ENCODE measurements around the gene EIF4E3. TPM values are rescaled to one million over a fixed set of nuclear protein-coding genes. Genes with fewer than 3 reads are reported as not detected.

The EIF4E3 gene
- total RNA-seq, 1 experiment from 2014 or later = not detected

DNA sequence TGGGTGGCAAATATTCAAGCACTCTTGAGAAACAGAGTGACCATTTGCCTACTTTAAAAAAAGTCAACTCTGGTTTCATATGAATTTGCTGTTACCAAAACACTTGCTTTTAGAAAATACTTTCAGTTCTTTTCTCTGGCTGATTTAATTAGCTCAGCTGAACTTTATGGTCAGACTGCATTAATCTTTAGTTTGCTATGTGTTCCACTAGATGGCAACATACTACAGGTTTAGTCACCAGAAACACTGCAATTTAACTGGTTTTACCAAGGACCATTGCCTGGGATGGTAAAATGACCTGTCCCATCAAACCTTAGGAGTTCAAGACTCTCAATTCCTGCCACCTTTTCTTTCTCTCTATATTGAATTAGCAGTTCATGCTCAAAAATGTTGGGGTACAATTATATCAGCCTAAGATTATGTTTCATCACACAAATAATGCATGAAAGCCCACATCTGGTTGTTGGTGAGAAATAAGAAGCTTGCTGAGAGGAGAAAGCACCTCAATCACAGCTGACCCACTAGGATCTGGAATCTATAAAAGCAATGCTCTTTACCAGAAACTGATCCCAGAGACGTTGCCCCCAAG, 14.2 kb downstream of the EIF4E3 start:
- ChIA-PET POLR2A (ENCODE audit: unreplicated experiment) (no interaction called here), CTCF (no interaction called here)
- no peaks in the 10 kb centered on the region for H3K4me1 ChIP-seq (replicated peaks; ENCODE audit: insufficient read depth)
- H3K27ac ChIP-seq = no peak overlapping the region
- H3K79me2 ChIP-seq (ENCODE audit: low read depth) = no peaks in the 10 kb centered on the region
- no peak overlapping the region for H3K4me3 ChIP-seq
- no peaks in the 10 kb centered on the region for H3K9me2 ChIP-seq (ENCODE audit: insufficient read depth)
- intact Hi-C loops (cut with micrococcal nuclease; ENCODE audit: unreplicated experiment) = loop anchor here (1.0 to 5.0 kb wide), 3 partner anchors 1111 to 1791 kb away; no protein-coding TSS in a partner anchor
- no TSS peak for BruUV-seq (replicated peaks)
- TF ChIP-seq, protein P1, sequence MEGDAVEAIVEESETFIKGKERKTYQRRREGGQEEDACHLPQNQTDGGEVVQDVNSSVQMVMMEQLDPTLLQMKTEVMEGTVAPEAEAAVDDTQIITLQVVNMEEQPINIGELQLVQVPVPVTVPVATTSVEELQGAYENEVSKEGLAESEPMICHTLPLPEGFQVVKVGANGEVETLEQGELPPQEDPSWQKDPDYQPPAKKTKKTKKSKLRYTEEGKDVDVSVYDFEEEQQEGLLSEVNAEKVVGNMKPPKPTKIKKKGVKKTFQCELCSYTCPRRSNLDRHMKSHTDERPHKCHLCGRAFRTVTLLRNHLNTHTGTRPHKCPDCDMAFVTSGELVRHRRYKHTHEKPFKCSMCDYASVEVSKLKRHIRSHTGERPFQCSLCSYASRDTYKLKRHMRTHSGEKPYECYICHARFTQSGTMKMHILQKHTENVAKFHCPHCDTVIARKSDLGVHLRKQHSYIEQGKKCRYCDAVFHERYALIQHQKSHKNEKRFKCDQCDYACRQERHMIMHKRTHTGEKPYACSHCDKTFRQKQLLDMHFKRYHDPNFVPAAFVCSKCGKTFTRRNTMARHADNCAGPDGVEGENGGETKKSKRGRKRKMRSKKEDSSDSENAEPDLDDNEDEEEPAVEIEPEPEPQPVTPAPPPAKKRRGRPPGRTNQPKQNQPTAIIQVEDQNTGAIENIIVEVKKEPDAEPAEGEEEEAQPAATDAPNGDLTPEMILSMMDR (conservative IDR thresholded peaks at IDR 0.05) = peak; percentile 61
- no peak for TF ChIP-seq EZH2 (IDR thresholded peaks at IDR 0.05; ENCODE audit: low read depth)
- H3K9me3 ChIP-seq (ENCODE audit: insufficient read depth, low read depth) = no peaks in the 10 kb centered on the region
- H3K27me3 ChIP-seq (ENCODE audit: insufficient read depth, low read depth) = peaks cover 28% of the 10 kb centered on the region
- no peaks in the 10 kb centered on the region for H3F3A ChIP-seq (ENCODE audit: insufficient read depth, low read depth)
- H3K4me2 ChIP-seq = no peak overlapping the region
- DNase-seq = no peak
- no peaks in the 10 kb centered on the region for H4K20me1 ChIP-seq (ENCODE audit: insufficient read depth)
- H2AFZ ChIP-seq = no peak overlapping the region
- no peaks in the 10 kb centered on the region for H3K36me3 ChIP-seq (ENCODE audit: low read depth)

DNA sequence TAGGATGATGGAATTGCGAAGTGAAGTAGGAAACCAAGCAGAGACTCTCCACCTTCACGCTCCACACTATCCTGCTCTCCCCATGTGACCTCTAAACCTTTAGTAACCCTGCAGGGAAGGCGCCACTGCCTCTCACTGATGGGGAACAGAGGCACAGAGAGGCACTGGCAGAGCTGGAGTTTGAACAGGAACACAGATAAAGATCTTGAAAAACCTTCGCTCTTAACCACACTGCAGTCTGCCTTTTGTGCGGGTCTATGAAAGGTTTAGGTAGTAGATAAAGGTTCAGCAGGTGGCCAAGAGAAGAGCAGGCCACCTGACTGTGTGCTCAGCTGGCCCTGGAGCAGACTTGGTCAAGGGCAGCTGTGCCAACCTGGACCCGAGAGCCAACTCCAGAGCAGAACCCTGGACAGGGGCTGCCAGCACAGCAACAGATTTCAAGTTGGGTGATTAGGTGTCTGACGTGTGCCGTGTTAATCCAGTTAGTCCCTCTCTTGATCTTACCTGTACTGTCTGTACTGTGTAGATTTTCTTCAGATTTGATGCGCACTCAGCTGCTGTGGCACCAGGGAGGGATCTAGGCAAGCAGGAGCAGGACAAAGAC, 15.2 kb downstream of the EIF4E3 start:
- DNase-seq = no peak
- Histone ChIP-seq H3K4me3 (no peak overlapping the region), H3K9me3 (ENCODE audit: insufficient read depth, low read depth) (no peaks in the 10 kb centered on the region), H3K27me3 (ENCODE audit: insufficient read depth, low read depth) (peaks cover 25% of the 10 kb centered on the region), H4K20me1 (ENCODE audit: insufficient read depth) (no peaks in the 10 kb centered on the region), H3K4me2 (no peak overlapping the region), H3F3A (ENCODE audit: insufficient read depth, low read depth) (no peaks in the 10 kb centered on the region), H3K79me2 (ENCODE audit: low read depth) (no peaks in the 10 kb centered on the region), H2AFZ (no peak overlapping the region), H3K27ac (no peak overlapping the region), H3K4me1 (replicated peaks; ENCODE audit: insufficient read depth) (no peaks in the 10 kb centered on the region), H3K36me3 (ENCODE audit: low read depth) (no peaks in the 10 kb centered on the region), H3K9me2 (ENCODE audit: insufficient read depth) (no peaks in the 10 kb centered on the region)
- POLR2A ChIA-PET (ENCODE audit: unreplicated experiment) = no interaction called here
- no TSS peak for BruUV-seq (replicated peaks)
- intact Hi-C loops (cut with micrococcal nuclease; ENCODE audit: unreplicated experiment) = loop anchor here (5.0 kb wide), 1 partner anchor 1112 kb away; no protein-coding TSS in a partner anchor
- CTCF ChIA-PET = no interaction called here
- no peak for TF ChIP-seq EZH2 (IDR thresholded peaks at IDR 0.05; ENCODE audit: low read depth)
- TF ChIP-seq, protein P1 (conservative IDR thresholded peaks at IDR 0.05) = no peak

DNA sequence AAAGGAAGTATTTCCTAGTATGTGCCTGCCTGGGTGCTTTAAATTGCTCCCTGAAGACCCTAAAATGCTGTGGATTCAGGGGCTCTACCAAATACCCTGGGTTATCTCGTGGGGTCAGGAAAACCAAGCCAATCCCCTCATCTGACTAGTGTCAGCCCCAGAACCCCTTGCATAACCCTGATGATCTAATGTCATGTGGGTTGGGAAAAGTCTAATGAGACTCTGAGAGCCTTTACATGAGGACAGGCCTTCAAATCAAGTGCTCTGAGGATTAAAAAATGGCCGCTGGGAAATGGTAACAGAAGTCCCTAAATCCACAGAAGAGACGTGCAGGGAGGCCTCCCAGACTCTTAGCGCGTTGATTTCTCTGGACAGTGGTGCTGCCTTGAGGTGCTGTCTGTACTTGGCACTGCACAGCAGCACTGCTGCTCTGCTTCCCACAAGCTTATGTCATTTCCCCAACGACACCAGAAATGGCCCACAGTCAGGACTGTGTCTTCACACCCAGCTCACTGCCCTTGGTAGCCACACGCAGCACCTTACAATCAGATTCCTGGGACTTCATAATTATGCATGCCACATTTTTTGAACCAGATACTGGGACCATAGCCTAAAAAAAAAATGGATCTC, 16.6 kb downstream of the EIF4E3 start:
- intact Hi-C loops (cut with micrococcal nuclease; ENCODE audit: unreplicated experiment) = no loop called here
- H3K9me3 ChIP-seq (ENCODE audit: insufficient read depth, low read depth) = no peaks in the 10 kb centered on the region
- H3K4me2 ChIP-seq = no peak overlapping the region
- ChIA-PET CTCF (interaction anchor here (0.7 kb wide), 1 partner anchor 1238 kb away, joined by 4 read pairs; no protein-coding TSS in a partner anchor), POLR2A (ENCODE audit: unreplicated experiment) (no interaction called here)
- no peaks in the 10 kb centered on the region for H3K9me2 ChIP-seq (ENCODE audit: insufficient read depth)
- no peak for TF ChIP-seq EZH2 (IDR thresholded peaks at IDR 0.05; ENCODE audit: low read depth)
- TF ChIP-seq, protein P1 (conservative IDR thresholded peaks at IDR 0.05) = no peak
- H3K4me1 ChIP-seq (replicated peaks; ENCODE audit: insufficient read depth) = no peaks in the 10 kb centered on the region
- H3K27me3 ChIP-seq (ENCODE audit: insufficient read depth, low read depth) = peaks cover 18% of the 10 kb centered on the region; the same call in 1 of the 2 replicates
- BruUV-seq (replicated peaks) = no TSS peak
- no peak overlapping the region for H3K4me3 ChIP-seq
- H2AFZ ChIP-seq = no peak overlapping the region
- H4K20me1 ChIP-seq (ENCODE audit: insufficient read depth) = no peaks in the 10 kb centered on the region
- no peaks in the 10 kb centered on the region for H3F3A ChIP-seq (ENCODE audit: insufficient read depth, low read depth)
- H3K27ac ChIP-seq = no peak overlapping the region
- H3K36me3 ChIP-seq (ENCODE audit: low read depth) = no peaks in the 10 kb centered on the region
- no peaks in the 10 kb centered on the region for H3K79me2 ChIP-seq (ENCODE audit: low read depth)
- DNase-seq = no peak
